NCI-H510A (cell line): ENCODE data around the gene C10orf67.
"Not testable (repeated sequence)": the region's sequence is repeated elsewhere in the genome, so short reads cannot be mapped to it uniquely, and the experiment has no call there.

Source experiments
- DNase-seq: peaks from one replicate; lab custom pipeline; 2025; lab: John Stamatoyannopoulos, UW

The C10orf67 gene

DNA sequence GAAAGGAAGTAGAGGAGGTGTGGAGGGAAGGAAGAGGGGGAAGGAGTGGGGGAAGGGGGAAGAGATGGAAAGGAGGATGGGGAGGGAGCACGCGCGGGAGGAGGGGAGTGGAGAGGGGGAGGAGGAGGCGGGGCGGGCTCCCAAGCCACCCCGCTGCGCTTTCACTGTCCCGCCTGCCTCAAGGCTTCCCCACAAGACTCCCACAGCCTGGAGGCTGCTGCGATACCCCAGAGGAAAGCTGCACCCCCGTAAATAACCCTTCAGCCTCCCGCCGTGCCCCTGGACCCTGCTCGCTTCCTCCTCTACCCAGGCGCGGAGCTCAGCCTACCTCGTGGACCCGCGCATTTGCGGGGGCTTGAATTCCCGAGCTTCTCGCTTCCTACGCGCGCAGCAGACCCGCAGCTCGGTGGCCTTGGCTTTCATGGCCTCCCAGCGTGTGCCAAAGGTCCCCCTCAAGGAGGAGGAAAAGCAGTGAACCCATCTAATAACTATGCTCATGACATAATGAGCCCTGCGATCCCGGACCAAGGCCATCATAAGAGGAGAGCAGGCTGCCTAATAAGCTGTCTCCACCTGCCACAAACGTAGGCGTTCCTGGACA, at the start of gene C10orf67:
C10orf67 (minus strand) TSS at position 557 of the 601 bp plus-strand sequence; CDS start at position 534, 23 bp downstream.
- no peak for DNase-seq

DNA sequence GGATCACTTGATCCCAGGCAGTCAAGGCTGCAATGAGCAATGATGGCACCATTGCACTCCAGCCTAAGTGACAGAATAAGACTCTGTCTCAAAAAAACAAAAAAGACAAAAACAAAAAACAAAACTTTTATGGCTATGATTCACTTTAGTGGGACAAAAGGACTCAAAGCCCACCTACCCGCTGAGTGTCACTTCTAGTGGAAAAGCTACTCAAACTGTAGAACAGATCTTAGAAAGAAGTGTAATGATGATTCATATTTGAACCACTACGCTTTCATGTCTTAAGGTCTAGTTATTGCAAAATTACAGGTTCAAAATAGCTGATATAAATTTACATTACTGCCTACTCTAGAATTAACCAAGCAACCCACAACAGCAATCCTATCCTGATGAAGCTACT, 47.2 kb upstream of the C10orf67 start:
- no peak for DNase-seq

DNA sequence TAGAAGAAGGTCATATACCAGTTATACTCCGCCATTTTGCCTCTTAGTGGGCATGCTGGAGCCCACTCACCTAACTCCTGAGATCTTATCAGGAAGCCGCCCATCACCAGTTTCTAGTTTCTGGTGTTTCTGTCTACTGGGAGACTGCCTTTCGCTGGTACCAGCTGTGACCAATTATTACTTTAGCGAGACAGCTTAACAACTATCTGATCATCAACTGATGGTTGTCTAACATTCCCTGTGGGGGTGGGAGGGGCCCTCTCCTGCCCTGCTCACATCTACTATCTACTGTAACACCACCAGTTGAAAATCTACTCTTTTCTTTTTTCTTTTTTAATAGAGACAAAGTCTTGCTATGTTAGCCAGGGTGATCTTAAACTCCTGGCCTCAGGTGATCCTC, 46.2 kb upstream of the C10orf67 start:
- DNase-seq = no peak

DNA sequence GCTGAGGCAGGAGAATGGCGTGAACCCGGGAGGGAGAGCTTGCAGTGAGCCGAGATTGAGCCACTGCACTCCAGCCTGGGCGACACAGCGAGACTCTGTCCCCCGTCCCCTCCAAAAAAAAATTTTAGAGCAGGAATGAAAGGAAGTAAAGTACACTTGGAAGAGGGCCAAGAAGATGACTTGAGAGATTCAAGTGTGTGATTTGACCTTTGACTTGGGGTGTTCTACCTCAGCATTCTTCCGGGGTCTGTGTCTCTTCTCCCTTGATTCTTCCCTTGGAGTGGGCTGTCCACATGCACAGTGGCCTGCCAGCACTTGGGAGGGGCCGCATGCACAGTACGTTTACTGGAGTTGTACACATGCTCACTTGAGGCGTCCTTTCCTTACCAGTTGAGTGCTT, 45.8 kb upstream of the C10orf67 start:
- not testable (repeated sequence) for DNase-seq

DNA sequence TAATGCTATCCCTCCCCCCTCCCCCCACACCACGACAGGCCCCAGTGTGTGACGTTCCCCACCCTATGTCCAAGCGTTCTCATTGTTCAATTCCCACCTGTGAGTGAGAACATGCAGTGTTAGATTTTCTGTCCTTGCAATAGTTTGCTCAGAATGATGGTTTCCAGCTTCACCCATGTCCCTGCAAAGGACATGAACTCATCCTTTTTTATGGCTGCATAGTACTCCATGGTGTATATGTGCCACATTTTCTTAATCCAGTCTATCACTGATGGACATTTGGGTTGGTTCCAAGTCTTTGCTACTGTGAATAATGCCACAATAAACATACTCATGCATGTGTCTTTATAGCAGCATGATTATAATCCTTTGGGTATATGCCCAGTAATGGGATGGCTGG, 42.9 kb upstream of the C10orf67 start:
- not testable (repeated sequence) for DNase-seq

DNA sequence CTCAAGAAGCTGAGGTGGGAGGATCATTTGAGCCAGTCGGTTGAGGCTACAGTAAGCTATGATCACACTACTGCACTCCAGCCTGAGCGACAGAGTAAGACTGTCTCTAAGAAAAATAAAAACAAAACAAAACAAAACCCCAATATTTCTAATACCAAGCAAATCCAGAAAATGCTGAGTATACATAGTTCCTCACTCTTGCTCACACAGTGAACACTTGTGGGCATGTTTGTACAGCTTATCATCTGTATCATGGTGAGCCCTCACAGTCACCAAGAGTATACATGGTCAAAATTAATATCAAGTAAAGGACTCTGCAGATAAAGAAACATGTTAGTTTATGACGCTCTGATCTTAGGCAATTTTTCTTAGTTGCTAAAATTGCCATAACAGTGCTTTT, 41.5 kb upstream of the C10orf67 start:
- no peak for DNase-seq

DNA sequence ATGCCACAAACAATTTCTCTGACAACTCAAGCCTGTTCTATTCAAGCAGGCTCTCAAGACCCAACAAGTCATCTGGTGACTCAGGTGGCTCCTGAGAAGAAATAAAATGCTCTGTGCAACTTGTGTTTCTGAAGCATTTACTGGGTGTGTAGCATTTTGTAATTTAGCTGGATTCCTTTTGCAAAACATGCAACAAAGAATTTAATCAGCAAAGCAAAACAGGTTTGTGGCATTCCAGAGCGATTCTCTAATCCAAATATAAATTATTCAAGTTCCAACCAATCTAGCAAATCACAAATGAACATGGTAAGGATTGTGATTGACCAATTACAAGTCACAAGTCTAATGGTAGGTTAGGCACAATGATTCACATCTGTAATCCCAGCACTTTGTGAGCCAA, 39.8 kb upstream of the C10orf67 start:
- no peak for DNase-seq

DNA sequence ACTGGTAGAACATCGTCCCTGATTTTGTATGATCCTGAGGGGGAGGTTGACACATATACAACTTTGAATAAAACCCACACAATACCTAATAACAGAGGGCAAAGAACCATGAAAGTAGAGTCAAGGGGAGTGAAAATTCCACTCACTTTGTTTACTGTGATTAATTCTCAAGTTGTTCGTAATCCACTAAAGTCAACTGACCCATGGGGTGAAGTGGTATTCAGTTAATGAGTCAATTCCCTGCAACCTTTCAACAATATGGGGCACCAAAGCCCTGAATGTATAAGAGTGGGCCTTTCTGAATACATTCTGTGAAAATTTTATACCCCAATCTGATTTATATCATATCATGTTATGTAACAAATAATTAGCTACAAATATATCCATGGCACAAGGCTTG, 39.0 kb upstream of the C10orf67 start:
- no peak for DNase-seq

DNA sequence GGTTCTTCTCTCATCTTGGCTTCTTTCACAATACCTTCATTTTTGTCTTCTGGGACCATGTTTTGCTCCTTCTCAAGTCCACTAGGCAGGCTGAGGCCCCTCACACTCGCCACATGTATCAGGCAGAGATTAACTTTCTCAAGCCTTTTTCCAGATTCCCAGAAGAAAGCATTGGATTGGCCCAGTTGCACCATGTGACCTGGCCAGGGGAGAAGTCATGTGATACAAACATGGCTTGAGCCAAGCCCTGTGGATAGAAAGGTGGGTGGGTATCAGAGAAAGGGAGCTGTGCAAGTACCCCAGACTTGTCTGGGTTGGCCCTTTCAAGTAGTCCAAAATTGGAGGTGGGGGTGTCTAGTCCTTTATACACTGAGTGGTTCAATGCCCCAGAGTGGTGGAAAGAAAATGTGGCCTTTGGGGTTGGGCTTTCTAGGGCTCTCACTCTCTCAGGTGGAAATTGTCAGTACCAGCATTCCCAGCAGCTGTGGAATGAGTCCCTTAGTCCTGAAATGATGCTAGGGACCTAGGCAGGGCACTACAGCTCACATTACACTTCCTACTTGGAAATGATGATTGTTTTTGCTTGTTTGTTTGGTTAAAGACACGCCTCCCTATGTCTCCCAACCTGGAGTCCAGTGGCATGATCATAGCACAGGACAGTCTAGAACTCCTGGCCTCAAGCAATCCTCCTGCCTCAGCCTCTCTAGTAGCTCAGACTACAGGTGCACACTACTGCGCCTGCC, 36.9 kb upstream of the C10orf67 start:
- no peak for DNase-seq

DNA sequence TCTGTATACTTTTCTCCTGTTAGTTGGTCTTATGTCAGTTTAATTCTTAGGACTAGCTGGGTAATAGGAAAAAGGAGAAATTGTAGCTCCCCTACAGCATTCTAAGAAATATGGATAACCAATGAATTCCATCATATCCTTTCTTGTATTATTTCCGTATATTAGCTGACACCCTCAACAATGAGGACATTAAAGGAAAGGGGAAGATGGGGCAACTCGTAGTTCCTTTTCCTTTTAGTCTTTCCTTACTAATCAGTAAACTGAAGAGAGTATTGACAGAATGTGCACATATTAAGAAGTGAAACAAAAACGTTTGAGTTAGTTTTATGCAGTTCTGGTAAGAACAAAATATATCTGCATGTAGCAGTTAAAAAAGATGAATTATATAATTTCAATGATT, 35.1 kb upstream of the C10orf67 start:
- DNase-seq = no peak

DNA sequence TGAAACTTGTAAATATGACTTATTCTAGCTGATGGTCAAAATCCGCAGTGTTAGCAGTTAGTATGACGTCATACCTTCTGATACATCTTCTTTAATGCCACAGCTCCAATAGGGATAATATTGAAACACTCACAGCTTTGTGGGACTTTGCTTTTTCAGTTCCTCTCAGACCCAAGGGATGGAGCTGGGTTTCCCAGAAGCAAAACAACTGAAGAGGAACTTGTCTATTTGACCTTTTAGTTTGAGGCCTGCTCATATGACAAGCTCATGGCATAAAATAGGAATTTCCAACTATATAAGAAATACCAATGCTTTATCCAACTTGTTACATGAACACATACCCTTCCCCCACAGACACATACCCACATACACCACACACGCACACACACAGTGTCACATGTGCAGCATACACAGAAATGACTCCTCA, 31.6 kb upstream of the C10orf67 start:
- no peak for DNase-seq

DNA sequence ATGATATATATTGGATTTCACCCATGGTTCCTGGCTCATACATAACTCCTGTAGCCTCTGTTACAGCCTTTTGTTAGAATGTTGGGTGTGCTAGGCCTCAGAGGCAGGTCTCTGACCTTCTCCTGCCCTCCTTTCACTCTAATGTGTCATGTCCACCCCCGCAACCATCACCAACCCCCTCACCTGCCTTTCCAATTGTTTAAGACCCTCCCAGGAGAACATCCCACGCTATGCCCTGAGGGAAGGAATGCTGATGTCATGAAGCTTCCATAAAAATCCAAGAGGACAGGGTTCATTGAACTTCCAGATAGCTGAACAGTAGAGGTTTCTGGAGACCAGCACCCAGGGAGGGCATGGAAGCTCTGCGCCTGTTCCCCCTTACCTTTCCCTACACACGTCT, 30.8 kb upstream of the C10orf67 start:
- no peak for DNase-seq

DNA sequence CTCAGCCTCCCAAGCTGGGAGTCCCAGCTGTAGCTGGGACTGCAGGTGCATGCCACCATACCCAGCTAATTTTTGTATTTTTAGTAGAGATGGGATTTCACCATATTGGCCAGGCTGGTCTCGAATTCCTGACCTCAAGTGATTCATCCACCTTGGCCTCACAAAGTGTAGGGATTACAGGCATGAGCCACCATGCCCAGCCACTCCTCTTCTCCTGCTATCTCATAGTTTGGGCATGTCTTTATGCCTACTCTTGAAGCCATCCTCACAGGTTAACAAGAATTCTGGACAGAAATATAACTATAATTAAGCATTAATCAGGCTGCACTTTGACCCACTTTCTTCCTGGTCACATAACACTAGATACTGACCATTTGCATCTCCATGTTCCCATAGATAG, 28.6 kb upstream of the C10orf67 start:
- DNase-seq = no peak

DNA sequence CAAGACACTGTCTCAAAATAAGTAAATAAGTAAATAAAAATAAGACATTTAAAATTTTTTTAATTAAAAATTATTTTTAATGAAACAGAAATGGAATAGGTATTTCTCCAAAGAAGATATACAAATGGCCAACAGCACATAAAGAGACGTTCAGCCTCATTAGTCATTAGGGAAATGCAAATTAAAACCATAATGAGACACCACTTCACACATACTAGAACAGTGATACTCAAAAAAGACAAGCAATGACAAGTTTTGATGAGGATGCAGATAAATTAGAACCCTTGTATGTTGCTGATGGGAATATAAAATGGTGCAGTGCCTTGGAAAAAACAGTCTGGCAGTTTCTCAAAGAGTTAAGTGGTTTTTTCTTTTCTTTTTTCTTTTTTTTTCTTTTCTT, 26.5 kb upstream of the C10orf67 start:
- no peak for DNase-seq

DNA sequence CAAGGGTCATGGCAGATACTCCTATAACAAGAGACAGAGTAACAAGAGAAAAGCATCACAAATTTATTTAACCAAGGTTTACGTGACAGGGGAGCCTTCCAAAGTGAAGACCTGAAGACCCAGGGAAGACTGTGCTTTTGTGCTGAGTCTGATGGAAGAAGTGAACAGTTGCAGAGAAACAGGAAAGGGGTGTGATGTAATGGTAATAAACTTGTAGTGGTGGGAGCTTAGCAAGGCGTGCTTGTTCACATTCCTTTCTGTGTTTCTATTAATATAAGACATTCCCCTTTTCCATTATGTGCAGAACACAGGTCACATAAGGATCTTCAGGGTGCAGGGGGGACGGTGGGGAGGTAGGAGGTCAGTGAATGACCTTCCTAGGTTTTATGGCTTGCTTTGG, 25.5 kb upstream of the C10orf67 start:
- DNase-seq = no peak

DNA sequence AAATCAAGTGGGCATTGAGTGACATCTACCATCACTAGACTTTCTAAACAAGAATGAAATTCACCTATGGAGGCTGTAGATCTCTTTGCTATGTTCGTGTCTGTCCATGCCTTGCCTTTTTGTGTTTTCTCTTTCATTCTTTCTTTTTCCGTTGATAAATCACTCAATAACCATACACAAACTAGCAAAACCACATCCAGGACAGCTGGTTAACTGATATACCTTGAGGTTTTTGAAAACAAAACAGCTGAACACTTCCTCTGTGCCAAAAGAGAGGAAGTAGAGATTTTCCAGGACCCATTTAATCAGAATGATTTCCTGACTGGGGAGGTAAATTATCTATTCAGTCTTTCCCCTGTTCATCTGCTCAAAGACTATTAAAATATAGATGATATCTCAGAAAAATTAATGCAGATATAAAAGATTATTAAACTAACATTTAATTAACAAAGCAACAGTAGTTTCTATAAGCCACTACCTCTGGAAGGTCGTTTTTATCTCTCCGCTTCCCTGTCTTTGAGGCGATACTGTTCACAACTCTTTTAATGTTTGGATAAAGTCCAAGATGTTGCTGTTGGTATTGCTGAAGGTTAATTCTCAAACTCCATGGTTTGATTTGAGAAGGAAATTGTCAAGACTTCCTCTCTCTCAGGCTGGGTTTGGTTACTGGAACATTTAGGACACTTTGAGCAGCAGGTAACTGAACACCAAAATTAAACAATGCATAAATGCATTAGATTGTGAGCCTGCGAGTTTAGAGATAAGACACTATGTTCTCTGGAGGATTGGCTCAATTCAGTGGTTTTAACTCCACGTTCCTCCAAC, 24.4 kb upstream of the C10orf67 start:
- no peak for DNase-seq

DNA sequence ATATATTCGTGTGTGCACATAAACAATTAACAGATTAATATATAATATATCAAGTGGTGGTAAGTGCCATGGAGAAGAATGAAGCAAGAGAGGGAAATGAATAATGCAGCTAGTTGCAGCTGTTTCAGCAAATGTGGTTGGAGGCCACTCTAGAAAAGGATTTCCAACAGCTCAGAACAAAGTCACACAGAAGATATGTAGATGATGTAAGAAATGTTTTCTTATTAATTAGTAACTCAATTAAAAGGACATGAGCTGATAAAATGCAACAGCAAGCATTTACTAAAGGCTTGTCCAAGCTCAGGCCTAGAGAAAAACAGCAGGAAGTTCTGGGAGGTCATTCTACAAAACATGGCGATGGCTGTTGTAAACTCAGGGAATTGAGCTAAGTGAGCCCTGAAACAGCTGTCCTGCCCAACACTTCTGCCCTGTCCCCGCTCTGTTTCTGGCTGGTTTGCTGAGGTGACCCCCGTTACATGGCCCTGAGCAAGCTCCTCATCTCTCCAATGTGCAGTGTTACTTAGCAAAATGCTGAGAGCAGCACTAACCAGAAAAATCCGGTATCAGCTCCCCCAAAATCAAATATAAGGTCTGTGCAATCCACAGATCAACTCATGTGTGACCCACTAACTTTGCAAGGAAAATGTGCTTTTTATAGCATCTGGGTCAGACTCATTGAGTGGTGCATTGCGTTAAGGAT, 23.4 kb upstream of the C10orf67 start:
- no peak for DNase-seq

DNA sequence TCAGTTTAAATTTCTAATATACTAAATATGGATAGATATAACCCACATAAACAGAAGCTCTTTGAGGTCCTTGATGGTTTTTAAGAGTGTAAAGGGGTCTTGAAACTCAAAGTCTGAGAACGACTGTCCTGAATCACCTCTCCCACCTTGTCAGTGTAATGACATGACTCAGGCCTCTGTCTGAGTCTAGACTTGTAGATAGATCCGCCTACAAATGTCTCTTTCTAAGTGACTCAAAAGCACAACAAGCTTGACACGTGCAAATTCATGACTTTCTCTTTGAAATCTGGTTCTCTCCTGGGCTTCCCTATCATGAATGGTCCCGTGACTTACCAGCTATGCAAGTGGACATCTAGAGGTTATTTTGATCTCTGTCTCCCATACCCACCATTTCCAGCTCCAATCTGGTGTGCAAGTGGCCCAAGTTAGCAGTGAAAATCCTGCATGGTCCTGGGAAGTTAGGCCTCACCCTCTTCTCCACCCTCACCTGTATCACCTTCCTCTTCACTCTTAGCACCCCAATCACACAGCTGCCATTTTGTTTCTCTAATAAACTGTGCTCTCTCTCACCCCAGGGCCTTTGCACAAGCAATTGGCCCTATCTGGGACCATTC, 20.9 kb upstream of the C10orf67 start:
- DNase-seq = not testable (repeated sequence)

DNA sequence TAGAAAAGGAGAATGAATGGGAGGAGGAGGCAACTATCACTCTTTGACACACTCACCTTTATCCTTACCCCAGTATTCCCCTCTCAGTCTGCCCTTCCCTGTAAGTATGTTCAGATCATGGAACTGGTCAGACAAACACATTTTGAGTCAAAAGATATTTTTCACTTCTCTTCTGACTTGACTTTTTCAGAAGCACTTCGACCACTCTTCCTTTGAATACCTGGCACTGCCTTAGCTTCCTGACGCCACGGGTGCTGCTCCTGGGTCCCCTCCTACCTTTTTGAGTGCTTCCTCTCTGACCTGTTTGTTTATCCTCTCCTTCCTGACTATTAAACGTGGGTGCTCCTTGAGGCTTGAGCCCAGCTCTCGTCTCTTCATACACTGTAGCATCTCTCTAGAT, 19.8 kb upstream of the C10orf67 start:
- DNase-seq = no peak

DNA sequence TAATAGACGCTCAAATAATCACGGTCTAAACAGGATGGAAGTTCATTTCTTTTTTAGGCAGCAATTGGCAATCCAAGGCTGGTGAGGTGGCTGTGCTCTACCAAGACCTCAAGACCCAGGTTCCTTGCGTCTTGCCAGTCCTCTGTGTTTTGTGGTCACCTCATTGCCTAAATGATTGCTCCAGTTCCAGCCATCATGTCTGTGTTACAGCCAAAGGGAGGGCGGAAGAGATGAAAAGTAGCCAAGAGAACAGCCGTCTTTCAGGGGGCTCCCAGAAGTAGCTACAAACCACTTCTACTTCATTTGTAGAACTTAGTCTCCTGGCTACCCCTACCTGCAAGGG, 19.2 kb upstream of the C10orf67 start:
- DNase-seq = no peak

DNA sequence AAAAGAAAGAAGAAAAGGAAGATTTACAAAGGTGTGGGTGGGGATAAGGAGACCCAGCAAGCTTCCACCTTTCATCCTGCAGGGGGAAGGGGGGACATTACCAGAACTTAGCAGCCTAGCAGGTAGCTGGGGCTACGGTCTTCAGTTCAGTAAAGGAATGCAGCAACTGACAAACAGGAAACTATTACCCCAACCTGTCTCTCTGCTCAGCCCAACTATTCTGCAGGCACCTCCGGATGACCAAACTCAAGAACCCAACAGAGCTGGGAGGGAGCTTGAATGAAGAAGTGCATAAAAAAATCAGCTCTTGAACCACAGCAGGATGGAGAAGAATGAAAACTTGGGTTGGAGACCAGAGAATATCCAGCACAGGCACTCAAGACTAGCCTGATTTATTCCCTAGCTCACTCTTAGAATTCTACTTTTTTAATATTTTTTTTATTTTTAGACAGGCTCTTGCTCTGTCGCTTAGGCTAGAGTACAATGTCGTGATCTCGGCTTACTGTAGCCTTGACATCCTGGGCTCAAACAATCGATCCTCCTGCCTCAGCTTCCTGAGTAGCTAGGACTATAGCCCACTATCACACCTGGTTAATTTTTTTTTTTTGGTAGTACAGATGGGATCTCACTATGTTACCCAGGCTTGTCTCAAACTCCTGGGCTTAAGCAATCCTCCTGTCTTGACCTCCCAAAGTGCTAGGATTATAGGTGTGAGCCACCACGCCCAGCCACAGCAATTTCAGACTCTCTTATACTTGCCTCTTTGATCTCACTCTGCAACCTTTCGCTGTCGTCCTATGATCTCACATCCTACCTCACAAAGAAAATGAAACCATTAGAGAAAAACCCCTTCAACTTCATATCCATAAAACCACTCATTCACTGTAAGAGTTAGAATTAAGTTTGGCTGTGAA, 18.5 kb upstream of the C10orf67 start:
- DNase-seq = no peak
